BLaER1 (cell line): ENCODE results near the gene CELA2B.

ENCODE experiments used
- H3K27ac ChIP-seq: shearing (Covaris generic); formaldehyde crosslinking; 2 replicates; pipeline ENCODE4 v1.8.1; 2022
- H3K27me3 ChIP-seq: shearing (Covaris generic); formaldehyde crosslinking; 2 replicates; pipeline ENCODE4 v1.8.1; 2022
- H3K36me3 ChIP-seq: shearing (Covaris generic); formaldehyde crosslinking; 2 replicates; pipeline ENCODE4 v1.8.1; 2022
- H3K4me1 ChIP-seq: shearing (Covaris generic); formaldehyde crosslinking; 2 replicates; pipeline ENCODE4 v1.8.1; 2022
- H3K4me2 ChIP-seq: shearing (Covaris generic); formaldehyde crosslinking; 2 replicates; pipeline ENCODE4 v1.8.1; 2022
- H3K4me3 ChIP-seq: shearing (Covaris generic); formaldehyde crosslinking; 2 replicates; pipeline ENCODE4 v1.8.1; 2022
- H3K9ac ChIP-seq: shearing (Covaris generic); formaldehyde crosslinking; 2 replicates; pipeline ENCODE4 v1.8.1; 2022
- H3K9me3 ChIP-seq: shearing (Covaris generic); formaldehyde crosslinking; 2 replicates; pipeline ENCODE4 v1.8.1; 2022
- H4K20me1 ChIP-seq: shearing (Covaris generic); formaldehyde crosslinking; 2 replicates; pipeline ENCODE4 v1.8.1; 2022
- Cebpa-rat ChIP-seq: shearing (Covaris generic); IDR thresholded peaks from 2 replicates; pipeline ENCODE4 v1.8.1; 2022

The CELA2B gene

DNA sequence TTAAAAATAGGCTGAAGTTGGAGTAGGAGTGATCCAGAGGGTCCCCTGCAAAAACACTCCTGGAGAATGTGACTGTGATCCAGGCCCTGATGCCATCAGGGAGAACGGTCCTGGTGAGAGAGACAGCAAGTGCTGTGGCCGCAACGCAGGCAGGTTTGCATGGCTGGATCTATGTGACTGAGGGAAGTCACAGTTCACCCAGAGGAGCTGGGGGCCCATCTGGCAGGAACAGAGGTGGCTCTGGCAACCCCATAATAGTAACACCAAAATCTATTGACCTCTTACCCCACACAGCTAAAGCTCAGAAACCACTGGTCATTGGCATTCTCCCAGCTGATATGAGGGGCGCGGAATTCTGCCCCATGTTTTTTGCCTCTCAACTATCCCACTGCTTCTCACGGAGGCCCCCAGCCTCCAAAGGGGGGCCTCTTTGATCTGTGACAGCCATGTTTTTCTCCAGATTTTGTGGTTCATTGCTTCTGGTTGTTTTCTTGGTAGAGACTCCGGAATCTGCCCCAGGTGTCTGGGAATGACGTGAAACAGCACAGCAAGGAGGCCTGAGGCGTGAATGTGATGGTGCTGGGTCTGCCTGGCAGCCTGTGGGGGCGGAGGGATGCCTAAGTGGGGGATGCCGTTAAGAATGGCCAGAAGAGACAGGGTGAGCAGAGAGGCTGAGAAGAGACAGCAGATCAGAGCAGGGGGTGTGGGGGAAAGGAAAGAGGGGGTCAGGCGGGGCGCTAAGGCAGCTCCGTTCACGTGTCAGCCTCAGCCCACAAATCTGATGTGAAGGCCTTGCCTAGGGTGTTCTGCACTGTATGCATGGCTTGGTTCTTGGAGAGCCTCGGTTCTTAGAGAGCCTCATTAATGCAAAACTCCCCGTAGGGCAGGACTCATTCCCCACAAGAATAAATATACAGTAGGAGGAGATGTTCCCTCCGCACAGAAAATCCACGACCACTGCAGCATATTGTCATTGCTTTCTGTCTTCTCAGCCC is 24.6 kb downstream of the CELA2B start:
- no peak overlapping the region for H3K27ac ChIP-seq
- H4K20me1 ChIP-seq = no peaks in the 10 kb centered on the region
- no peaks in the 10 kb centered on the region for H3K27me3 ChIP-seq
- H3K4me3 ChIP-seq = no peak overlapping the region
- H3K4me2 ChIP-seq = no peak overlapping the region
- no peak overlapping the region for H3K9ac ChIP-seq
- H3K9me3 ChIP-seq = peaks cover 6% of the 10 kb centered on the region
- peaks cover 10% of the 10 kb centered on the region for H3K4me1 ChIP-seq
- H3K36me3 ChIP-seq = peaks cover 41% of the 10 kb centered on the region
- TF ChIP-seq Cebpa-rat = no peak

DNA sequence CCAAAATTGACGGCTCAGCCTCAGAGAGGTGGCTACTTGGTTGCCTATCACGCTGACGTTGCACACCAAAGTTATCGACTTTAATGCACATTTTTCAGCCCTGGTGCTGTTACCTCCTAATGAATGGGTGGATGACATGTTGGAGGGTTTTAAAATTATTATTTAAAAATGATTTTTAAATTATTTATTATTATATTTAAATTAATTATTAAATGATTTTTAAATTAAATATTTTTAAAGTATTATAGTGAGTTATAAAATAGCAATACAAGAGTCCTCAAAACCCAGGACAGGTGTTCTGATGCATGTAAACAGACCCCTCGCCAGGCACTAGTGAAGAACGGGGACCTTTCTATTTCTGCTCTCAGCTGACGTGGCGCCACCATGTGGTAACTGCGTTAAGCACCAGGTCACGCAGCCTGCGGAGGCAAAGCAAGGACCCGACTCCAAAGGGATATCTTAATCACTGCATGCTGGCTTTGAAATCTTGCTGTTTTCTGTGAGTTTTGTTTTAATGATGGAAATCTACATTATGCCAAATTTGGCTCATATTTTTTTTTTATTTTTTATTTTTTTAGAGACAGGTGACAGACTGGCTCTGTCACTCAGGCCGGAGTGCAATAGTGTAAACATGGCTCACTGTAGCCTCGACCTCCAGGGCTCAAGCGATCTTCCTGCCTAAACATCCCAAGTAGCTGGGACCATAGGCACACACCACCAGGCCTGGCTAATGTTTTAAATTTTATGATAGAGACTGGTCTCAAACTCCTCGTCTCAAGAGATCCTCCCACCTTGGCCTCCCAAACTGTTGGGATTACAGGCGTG is 25.5 kb downstream of the CELA2B start:
- Histone ChIP-seq H3K4me1 (peaks cover 10% of the 10 kb centered on the region), H4K20me1 (no peaks in the 10 kb centered on the region), H3K36me3 (peaks cover 45% of the 10 kb centered on the region), H3K9ac (no peak overlapping the region), H3K27me3 (no peaks in the 10 kb centered on the region), H3K4me3 (no peak overlapping the region), H3K4me2 (no peak overlapping the region), H3K9me3 (peaks cover 6% of the 10 kb centered on the region), H3K27ac (no peak overlapping the region)
- no peak for TF ChIP-seq Cebpa-rat

DNA sequence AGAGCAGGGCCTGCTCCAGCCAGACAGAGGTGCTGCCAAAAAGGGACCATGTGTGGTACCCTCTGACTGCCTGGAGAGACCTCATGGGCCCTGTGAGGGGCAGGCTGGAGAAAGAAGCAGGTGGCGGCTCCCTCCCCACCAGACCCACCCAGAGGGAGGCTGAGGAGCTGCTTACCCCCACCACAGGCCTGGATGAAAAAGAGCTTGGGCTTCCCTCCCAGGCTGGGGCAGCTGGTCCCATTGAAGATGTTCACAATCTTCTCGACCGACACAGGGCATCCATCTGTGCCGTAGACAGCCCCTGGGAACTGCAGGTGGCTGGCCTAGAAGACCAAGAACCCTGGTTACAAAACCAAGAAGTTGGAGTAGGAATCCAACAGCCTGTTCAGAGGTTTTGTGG is 28.5 kb downstream of the CELA2B start:
- H3K4me1 ChIP-seq = peaks cover 25% of the 10 kb centered on the region
- no peaks in the 10 kb centered on the region for H3K27me3 ChIP-seq
- no peak overlapping the region for H3K27ac ChIP-seq
- H3K9me3 ChIP-seq = no peaks in the 10 kb centered on the region
- H3K4me2 ChIP-seq = no peak overlapping the region
- TF ChIP-seq Cebpa-rat = no peak
- H3K36me3 ChIP-seq = peaks cover 46% of the 10 kb centered on the region
- H3K4me3 ChIP-seq = no peak overlapping the region
- no peak overlapping the region for H3K9ac ChIP-seq
- no peaks in the 10 kb centered on the region; the same call in 1 of the 2 replicates for H4K20me1 ChIP-seq

DNA sequence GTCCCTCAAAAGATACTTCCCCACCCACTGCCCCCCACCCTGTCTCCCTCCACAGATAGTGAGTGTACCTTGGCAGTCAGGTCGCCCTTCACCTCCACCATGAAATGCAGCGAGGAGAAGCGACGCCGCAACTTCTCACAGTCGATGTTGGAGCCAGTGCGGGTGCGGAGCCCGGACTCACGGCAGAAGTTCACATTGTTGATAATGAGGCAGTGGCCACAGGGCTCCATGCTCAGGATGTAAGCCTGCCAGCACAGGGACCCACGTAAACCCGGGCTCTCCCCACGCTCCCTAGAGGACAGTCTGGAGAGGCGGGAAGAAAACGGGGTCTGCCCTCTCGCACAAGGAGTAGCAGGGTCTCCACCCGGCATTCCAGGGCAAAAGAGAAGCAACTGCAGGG is 30.9 kb downstream of the CELA2B start:
- Histone ChIP-seq H3K9ac (no peak overlapping the region), H3K27me3 (no peaks in the 10 kb centered on the region), H3K36me3 (peaks cover 45% of the 10 kb centered on the region), H3K4me2 (peak overlapping the region; percentile 11; the same call in 1 of the 2 replicates), H3K4me3 (no peak overlapping the region), H4K20me1 (no peaks in the 10 kb centered on the region; the same call in 1 of the 2 replicates), H3K9me3 (no peaks in the 10 kb centered on the region), H3K4me1 (peaks cover 37% of the 10 kb centered on the region), H3K27ac (no peak overlapping the region)
- no peak for TF ChIP-seq Cebpa-rat

DNA sequence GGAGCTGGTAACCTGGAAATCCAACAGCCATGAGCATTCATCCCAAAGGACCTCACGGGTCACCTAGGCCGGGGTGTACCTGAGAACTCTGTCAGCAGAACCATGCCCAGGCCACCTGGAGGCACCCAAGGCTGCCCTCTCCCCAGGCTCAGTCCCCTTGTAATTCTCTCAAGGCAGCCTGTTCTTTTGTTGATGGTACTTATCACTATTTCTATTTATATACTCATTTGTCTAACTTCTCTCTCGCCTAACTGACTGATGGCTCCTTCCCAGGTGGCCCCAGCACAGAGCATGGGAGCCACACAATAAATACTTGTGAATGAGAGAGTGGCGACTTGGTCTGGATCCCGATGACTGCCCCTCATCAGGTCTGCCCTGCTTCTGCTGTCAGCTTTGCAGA is 31.4 kb downstream of the CELA2B start:
- Histone ChIP-seq H3K27me3 (no peaks in the 10 kb centered on the region), H3K9ac (no peak overlapping the region), H4K20me1 (no peaks in the 10 kb centered on the region; the same call in 1 of the 2 replicates), H3K4me3 (no peak overlapping the region), H3K27ac (no peak overlapping the region), H3K36me3 (peaks cover 49% of the 10 kb centered on the region), H3K4me1 (peaks cover 37% of the 10 kb centered on the region), H3K4me2 (peak overlapping the region; percentile 11; the same call in 1 of the 2 replicates), H3K9me3 (no peaks in the 10 kb centered on the region)
- TF ChIP-seq Cebpa-rat = no peak

DNA sequence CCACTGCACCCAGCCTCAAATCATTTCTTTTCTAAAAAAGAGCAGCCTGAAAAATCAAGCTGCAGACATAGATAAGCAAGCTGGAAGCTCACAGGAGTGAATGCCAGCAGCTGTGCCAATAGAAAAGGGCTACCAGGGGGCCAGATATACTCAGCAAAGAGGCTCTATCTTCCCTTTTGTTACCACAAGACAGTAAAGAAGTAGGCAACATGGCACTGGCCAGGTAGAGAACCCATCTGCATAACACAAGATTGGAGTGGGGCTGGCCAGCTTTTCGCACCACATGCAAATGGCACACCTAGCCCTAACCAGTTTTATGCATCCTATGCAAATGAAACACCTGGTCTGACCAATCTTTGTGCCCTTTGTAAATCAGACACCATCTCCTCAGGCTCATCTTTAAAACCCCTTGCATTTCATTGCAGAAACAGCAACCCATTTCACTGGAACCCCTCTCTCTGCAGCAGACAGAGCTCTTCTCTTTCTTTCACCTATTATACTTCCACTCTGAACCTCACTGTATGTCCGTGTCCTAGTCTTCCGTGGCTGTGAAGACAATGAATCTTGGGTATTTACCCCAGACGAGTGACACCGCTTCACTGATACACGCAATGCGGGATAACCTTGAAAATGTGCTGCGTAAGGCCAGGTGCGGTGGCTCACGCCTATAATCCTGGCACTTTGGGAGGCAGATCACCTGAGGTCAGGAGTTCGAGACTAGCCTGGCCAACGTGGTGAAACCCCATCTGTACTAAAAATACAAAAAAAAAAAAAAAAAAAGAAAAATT is 33.0 kb downstream of the CELA2B start:
- H3K9ac ChIP-seq = no peak overlapping the region
- no peaks in the 10 kb centered on the region for H3K9me3 ChIP-seq
- TF ChIP-seq Cebpa-rat = no peak
- H3K27me3 ChIP-seq = no peaks in the 10 kb centered on the region
- H3K4me1 ChIP-seq = peaks cover 27% of the 10 kb centered on the region
- no peaks in the 10 kb centered on the region; the same call in 1 of the 2 replicates for H4K20me1 ChIP-seq
- H3K4me2 ChIP-seq = no peak overlapping the region
- peaks cover 44% of the 10 kb centered on the region for H3K36me3 ChIP-seq
- H3K4me3 ChIP-seq = no peak overlapping the region
- H3K27ac ChIP-seq = no peak overlapping the region

DNA sequence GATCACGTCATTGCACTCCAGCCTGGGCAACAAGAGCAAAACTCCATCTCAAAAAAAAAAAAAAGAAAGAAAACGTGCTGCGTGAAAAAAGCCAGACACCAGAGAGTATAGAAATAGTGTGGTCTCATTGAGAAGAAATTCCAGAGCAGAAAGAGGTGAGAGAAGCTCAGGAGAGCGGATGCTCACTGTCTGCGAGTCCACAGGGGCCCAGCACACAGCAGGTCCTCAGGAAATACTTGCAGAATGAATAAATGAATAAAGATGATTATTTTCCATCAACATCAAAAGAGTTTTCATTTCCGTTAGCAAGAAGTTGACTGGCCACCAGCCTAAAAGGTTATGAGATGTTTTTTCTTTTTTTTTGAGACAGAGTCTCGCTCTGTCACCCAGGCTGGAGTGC is 33.7 kb downstream of the CELA2B start:
- Histone ChIP-seq H3K4me2 (peak overlapping the region; percentile 36; the same call in 1 of the 2 replicates), H4K20me1 (no peaks in the 10 kb centered on the region; the same call in 1 of the 2 replicates), H3K9ac (no peak overlapping the region), H3K4me3 (no peak overlapping the region), H3K4me1 (peaks cover 28% of the 10 kb centered on the region), H3K27ac (no peak overlapping the region), H3K27me3 (no peaks in the 10 kb centered on the region), H3K36me3 (peaks cover 38% of the 10 kb centered on the region), H3K9me3 (no peaks in the 10 kb centered on the region)
- TF ChIP-seq Cebpa-rat = no peak

DNA sequence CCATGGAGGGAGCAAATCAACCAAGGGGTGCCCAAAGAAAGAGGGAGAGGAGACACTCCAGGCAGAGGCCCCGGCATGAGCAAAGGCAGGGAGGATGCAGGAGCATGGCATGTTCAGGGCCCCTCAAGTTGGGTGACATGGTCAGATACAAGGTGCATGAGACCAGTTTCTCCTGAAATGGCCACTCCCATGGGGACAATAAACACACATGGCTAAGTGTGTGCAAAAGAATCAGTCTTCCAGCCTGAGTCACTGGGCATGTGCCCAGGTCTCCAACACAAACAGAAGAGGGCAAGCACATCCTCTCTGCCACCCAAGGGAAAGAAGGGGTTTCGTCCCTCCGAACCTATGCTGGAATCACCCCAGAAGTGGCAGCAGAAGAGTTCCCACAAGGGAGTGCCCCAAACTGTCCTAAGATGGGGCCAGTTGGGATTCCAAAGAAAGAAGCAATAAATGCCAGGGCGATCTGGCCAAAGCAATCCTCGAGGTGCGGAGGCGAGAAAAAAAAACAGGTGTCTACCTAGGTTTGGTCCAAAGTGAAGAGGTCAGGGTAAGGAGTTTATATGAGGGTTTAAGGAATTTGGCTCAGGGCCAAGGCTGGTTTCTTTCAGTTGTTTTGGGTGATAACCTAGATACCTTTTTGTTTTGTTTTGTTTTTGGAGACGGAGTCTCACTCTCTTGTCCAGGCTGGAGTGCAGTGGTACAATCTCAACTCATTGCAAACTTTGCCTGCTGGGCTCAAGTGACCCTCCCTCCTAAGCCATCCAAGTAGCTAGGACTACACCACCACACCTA is 34.9 kb downstream of the CELA2B start:
- H3K9me3 ChIP-seq = no peaks in the 10 kb centered on the region
- no peak overlapping the region for H3K4me3 ChIP-seq
- H4K20me1 ChIP-seq = no peaks in the 10 kb centered on the region; the same call in 1 of the 2 replicates
- no peak overlapping the region; the same call in 1 of the 2 replicates for H3K4me2 ChIP-seq
- no peaks in the 10 kb centered on the region for H3K27me3 ChIP-seq
- H3K4me1 ChIP-seq = peaks cover 40% of the 10 kb centered on the region
- no peak overlapping the region for H3K9ac ChIP-seq
- H3K27ac ChIP-seq = no peak overlapping the region
- TF ChIP-seq Cebpa-rat = no peak
- peaks cover 25% of the 10 kb centered on the region for H3K36me3 ChIP-seq
